HepG2 (cell line): ENCODE measurements around the gene GSTA5. TPM values are rescaled to one million over a fixed set of nuclear protein-coding genes. Genes with fewer than 3 reads are reported as not detected.
"Not testable (repeated sequence)": the region's sequence is repeated elsewhere in the genome, so short reads cannot be mapped to it uniquely, and the experiment has no call there.

Source experiments
- ATAC-seq: fragments of 200-7000 bp; cut with Tn5 transposase; 3 replicates; pipeline ENCODE4 v1.9.1; 2020; ENCODE audit warnings: mild to moderate bottlenecking, moderate library complexity
- BruUV-seq: library from RNA; stranded (reverse); fragments of 400-500 nt; replicated peaks from 2 replicates; lab custom pipeline; 2021; lab: Mats Ljungman, UMichigan
- CTCF ChIA-PET: fragments of 300-600 bp; formaldehyde crosslinking; extraction: SDS; loops from one replicate; lab custom pipeline; 2021; ENCODE audit warnings: low total read pairs, inconsistent platforms, low intra/inter-chr PET ratio; lab: Yijun Ruan, JAX
- POLR2A ChIA-PET: fragments of 350-600 bp; sonication (Branson Sonifier 250); formaldehyde crosslinking; loops from one replicate; lab custom pipeline; 2020; ENCODE audit warnings: antibody characterized with exemption, inconsistent platforms; lab: Yijun Ruan, JAX
- DNase-seq: peaks from one replicate; pipeline ENCODE4 v3.0.0-alpha.2; 2015; ENCODE audit warnings: low spot score
- FAIRE-seq: peaks from 3 replicates; lab custom pipeline; 2011; peaks lifted over from hg19 to GRCh38; lab: Jason Lieb, UNC
- H2AFZ ChIP-seq: one replicate; pipeline ENCODE4 v1.6.1; 2011; ENCODE audit warnings: low read length, inconsistent platforms
- H3K27ac ChIP-seq: fragments of 300-600 bp; 3 replicates; pipeline ENCODE4 v1.8.0; 2011; ENCODE audit warnings: mixed run types, mild to moderate bottlenecking, mixed read lengths, low read length, inconsistent platforms; ENCODE audit not compliant: insufficient read depth; ENCODE audit errors: extremely low read length
- H3K27me3 ChIP-seq, 2 experiments: fragments of 200-600 bp in 1 of 2; 2 replicates in 1 of 2; 3 replicates in 1 of 2; pipeline versions ENCODE4 v1.6.0 to v1.8.0; 2011; ENCODE audit warnings: low read length in 2 of 2, mild to moderate bottlenecking in 2 of 2, moderate library complexity in 2 of 2, inconsistent platforms in 1 of 2; ENCODE audit not compliant: insufficient read depth in 2 of 2, control insufficient read depth in 1 of 2
- H3K36me3 ChIP-seq, 2 experiments: fragments of 200-600 bp in 1 of 2; replicated peaks in 1 of 2; 2 replicates in 1 of 2; 3 replicates in 1 of 2; pipeline versions ENCODE4 v1.5.1 to v1.8.0; 2011; ENCODE audit warnings: low read length in 2 of 2, inconsistent platforms in 1 of 2; ENCODE audit not compliant: insufficient read depth in 2 of 2, control insufficient read depth in 1 of 2
- H3K4me1 ChIP-seq: 2 replicates; pipeline ENCODE4 v1.5.1; 2012; ENCODE audit warnings: low read length, inconsistent platforms; ENCODE audit not compliant: insufficient read depth
- H3K4me2 ChIP-seq: 2 replicates; pipeline ENCODE4 v1.6.0; 2011; ENCODE audit warnings: low read depth, low read length, inconsistent platforms
- H3K4me3 ChIP-seq, 3 experiments: fragments of 200-600 bp in 1 of 3; sonication (generic), shearing (Covaris generic) in 1 of 3; replicated peaks in 1 of 3; 2 replicates each; pipeline ENCODE4 v1.5.1; 2011 to 2016; ENCODE audit warnings: low read length in 3 of 3, inconsistent platforms in 2 of 3, low read depth in 2 of 3, mild to moderate bottlenecking in 2 of 3, control low read depth in 1 of 3, mixed read lengths in 1 of 3; ENCODE audit not compliant: insufficient read depth in 1 of 3
- H3K79me2 ChIP-seq: one replicate; pipeline ENCODE4 v1.6.1; 2011; ENCODE audit warnings: low read length, inconsistent platforms; ENCODE audit not compliant: insufficient read depth
- H3K9ac ChIP-seq: 2 replicates; pipeline ENCODE4 v1.6.0; 2011; ENCODE audit warnings: mild to moderate bottlenecking, low read depth, low read length, inconsistent platforms; ENCODE audit not compliant: insufficient read depth
- H3K9me3 ChIP-seq: 2 replicates; pipeline ENCODE4 v1.5.1; 2012; ENCODE audit warnings: mild to moderate bottlenecking, low read length
- H4K20me1 ChIP-seq: 2 replicates; pipeline ENCODE4 v1.6.0; 2011; ENCODE audit warnings: inconsistent platforms, mild to moderate bottlenecking, low read length, moderate library complexity; ENCODE audit not compliant: insufficient read depth
- CEBPB ChIP-seq: IDR thresholded peaks from 2 replicates; pipeline ENCODE4 v1.6.1; 2011; ENCODE audit warnings: low read depth, low read length, improper control_type of control experiment, borderline replicate concordance
- USF2 ChIP-seq, 2 experiments: sonication (generic) in 1 of 2; formaldehyde crosslinking in 1 of 2; IDR thresholded peaks; 2 replicates each; pipeline versions ENCODE4 v1.5.1 to v1.6.1; 2011 to 2020; ENCODE audit warnings: borderline replicate concordance in 1 of 2, low read depth in 1 of 2, low read length in 1 of 2, mild to moderate bottlenecking in 1 of 2, missing genetic modification reagents in 1 of 2, moderate library complexity in 1 of 2
- ZBTB7B ChIP-seq: sonication (generic); formaldehyde crosslinking; IDR thresholded peaks from 2 replicates; pipeline ENCODE4 v1.4.0; 2020; ENCODE audit warnings: missing genetic modification reagents
- ZMAT5 ChIP-seq: sonication (generic); formaldehyde crosslinking; IDR thresholded peaks from 2 replicates; pipeline ENCODE4 v1.5.0; 2020; ENCODE audit warnings: mild to moderate bottlenecking, low read depth, missing genetic modification reagents, borderline replicate concordance
- ZMYM4 ChIP-seq: sonication (generic); formaldehyde crosslinking; IDR thresholded peaks from 2 replicates; pipeline ENCODE4 v1.8.1; 2023; ENCODE audit warnings: mild to moderate bottlenecking, missing genetic modification reagents
- ZNF766 ChIP-seq: sonication (generic); formaldehyde crosslinking; IDR thresholded peaks from 2 replicates; pipeline ENCODE4 v1.5.0; 2020; ENCODE audit warnings: missing genetic modification reagents, borderline replicate concordance
- WGBS: methylation state at CpG from one replicate; pipeline ENCODE4 v1.1.6; 2017; ENCODE audit warnings: low lambda C conversion rate; 5-methylcytosine and 5-hydroxymethylcytosine counted together
- in situ Hi-C: cut with HindIII; loops from 2 replicates; pipeline ENCODE4 v1.10.0; 2017; ENCODE audit warnings: low pct_unique_long_range_greater_than_20kb; ENCODE audit not compliant: extremely low pct_ligation_motif_present
- intact Hi-C: fragments of 100-400 bp; cut with micrococcal nuclease; formaldehyde crosslinking; loops from one replicate; pipeline ENCODE4 v1.10.0; 2022; ENCODE audit not compliant: unreplicated experiment
- polyA plus RNA-seq, 8 experiments: library from polyadenylated mRNA; depleted of rRNA in 3 of 8; stranded (reverse) in 7 of 8; unstranded in 1 of 8; fragments of >200 nt; fragmentation: Illumina TruSeq in 4 of 8; extraction: Trizol in 4 of 8; gene quantifications; 2 replicates each; pipeline versions ENCODE4 v1.2.1 to v1.2.3, GENCODE V29; 2011 to 2016; ENCODE audit warnings: low read depth in 4 of 8, missing spikeins in 1 of 8, mixed read lengths in 1 of 8; ENCODE audit not compliant: insufficient read depth in 1 of 8
- total RNA-seq, 5 experiments: library from RNA; depleted of rRNA; stranded (reverse); fragments of >200 nt; fragmentation: Illumina TruSeq; extraction: Trizol; gene quantifications; 2 replicates each; pipeline ENCODE4 v1.2.3, GENCODE V29; 2016; ENCODE audit warnings: low read depth in 1 of 5

GSTA5 gene
- total and polyA plus RNA-seq, 2 of the 13 experiments (the other 11 are each of a cell fraction or from before 2014, with no cell fraction given), result not detected

GRCh38 chr6:52868240-52868639, 27.6 kb upstream of the GSTA5 start:
- in situ Hi-C loops (no loop called here), intact Hi-C loops (no loop called here)
- TF ChIP-seq ZMAT5 (CRISPR knock-in tag) (no peak), CEBPB (0 out of 2 replicates have a peak, but pooled peaks have one; percentile 38), USF2 (IDR thresholded peaks at IDR 0.05; ENCODE audit: low read depth, low read length) (no peak), USF2 (CRISPR knock-in tag; IDR thresholded peaks at IDR 0.05; ENCODE audit: borderline replicate concordance) (no peak)
- no peak overlapping the region for H3K4me2 ChIP-seq
- FAIRE-seq, result no peak
- no peak for ATAC-seq
- H2AFZ ChIP-seq, result no peak overlapping the region
- no peaks in the 10 kb centered on the region for H3K79me2 ChIP-seq
- no peaks in the 10 kb centered on the region for H3K27me3 ChIP-seq
- H4K20me1 ChIP-seq, result no peaks in the 10 kb centered on the region
- H3K36me3 ChIP-seq, result no peaks in the 10 kb centered on the region
- peaks cover 6% of the 10 kb centered on the region; the same call in 1 of the 2 replicates for H3K4me1 ChIP-seq
- BruUV-seq, result no TSS peak
- 4% methylated on average over 1 of the region's 1 CpG for WGBS
- H3K4me3 ChIP-seq, result no peak overlapping the region
- no peak overlapping the region for H3K9ac ChIP-seq
- CTCF ChIA-PET, result no interaction called here
- H3K9me3 ChIP-seq, result no peaks in the 10 kb centered on the region
- no peak for DNase-seq
- POLR2A ChIA-PET, result no interaction called here
- no peak overlapping the region for H3K27ac ChIP-seq

GRCh38 chr6:52861151-52861550, 20.5 kb upstream of the GSTA5 start:
- H3K27me3 ChIP-seq, H4K20me1 ChIP-seq, H3K27ac ChIP-seq, FAIRE-seq, H2AFZ ChIP-seq, intact Hi-C loops, H3K79me2 ChIP-seq, POLR2A ChIA-PET, ATAC-seq, H3K9ac ChIP-seq, in situ Hi-C loops, H3K36me3 ChIP-seq, BruUV-seq, H3K9me3 ChIP-seq, CTCF ChIA-PET: not testable (repeated sequence)
- 0% methylated on average over 1 of the region's 7 CpGs for WGBS
- DNase-seq, result peak; percentile 20
- Histone ChIP-seq H3K4me2 (peak overlapping the region; percentile 57), H3K4me1 (peaks cover 18% of the 10 kb centered on the region), H3K4me3 (peak overlapping the region in 1 of 3 experiments; percentile 38; a peak in 1 of 6 replicates)
- TF ChIP-seq ZNF766 (CRISPR knock-in tag) (peak; percentile 72; the same call in 1 of the 2 replicates), ZBTB7B (CRISPR knock-in tag) (0 out of 2 replicates have a peak, but pooled peaks have one; percentile 31), ZMYM4 (peak; percentile 27; the same call in 1 of the 2 replicates)
